ENCODE results near the gene SNX6.
"Not testable (repeated sequence)": the region's sequence is repeated elsewhere in the genome, so short reads cannot be mapped to it uniquely, and the experiment has no call there.

The SNX6 gene

GRCh38 chr14:34520304-34520970 lies 109.5 kb downstream of the SNX6 start:
- not testable (repeated sequence) for DNase-seq

Data from SW 1271 (cell line).